WERI-Rb-1 (cell line): ENCODE data around the gene GUCD1.

Experiments used
- DNase-seq: peaks from one replicate; pipeline ENCODE4 v3.0.0-alpha.2; 2020
- H3K27ac ChIP-seq: fragments of 250-450 bp; sonication (Bioruptor Pico); 2 replicates; pipeline ENCODE4 v1.5.1; 2020; ENCODE audit warnings: mild to moderate bottlenecking, moderate library complexity
- H3K27me3 ChIP-seq: fragments of 250-450 bp; sonication (Bioruptor Pico); 2 replicates; pipeline ENCODE4 v1.5.1; 2021; ENCODE audit warnings: mild to moderate bottlenecking, low read depth, moderate library complexity; ENCODE audit not compliant: insufficient read depth, severe bottlenecking
- H3K36me3 ChIP-seq: fragments of 250-450 bp; sonication (Bioruptor Pico); 2 replicates; pipeline ENCODE4 v1.5.1; 2020; ENCODE audit warnings: mild to moderate bottlenecking, moderate library complexity
- H3K4me3 ChIP-seq: 2 replicates; pipeline ENCODE4 v1.5.1; 2011; ENCODE audit warnings: low read depth, mild to moderate bottlenecking, control low read depth, low read length
- H3K9me3 ChIP-seq: fragments of 250-450 bp; sonication (Bioruptor Pico); 2 replicates; pipeline ENCODE4 v1.5.1; 2021; ENCODE audit warnings: mild to moderate bottlenecking, moderate library complexity; ENCODE audit not compliant: severe bottlenecking
- CTCF ChIP-seq: IDR thresholded peaks from 2 replicates; pipeline ENCODE4 v1.5.1; 2011; ENCODE audit warnings: low read depth, mild to moderate bottlenecking, control low read depth, inconsistent platforms, low read length

The GUCD1 gene

DNA sequence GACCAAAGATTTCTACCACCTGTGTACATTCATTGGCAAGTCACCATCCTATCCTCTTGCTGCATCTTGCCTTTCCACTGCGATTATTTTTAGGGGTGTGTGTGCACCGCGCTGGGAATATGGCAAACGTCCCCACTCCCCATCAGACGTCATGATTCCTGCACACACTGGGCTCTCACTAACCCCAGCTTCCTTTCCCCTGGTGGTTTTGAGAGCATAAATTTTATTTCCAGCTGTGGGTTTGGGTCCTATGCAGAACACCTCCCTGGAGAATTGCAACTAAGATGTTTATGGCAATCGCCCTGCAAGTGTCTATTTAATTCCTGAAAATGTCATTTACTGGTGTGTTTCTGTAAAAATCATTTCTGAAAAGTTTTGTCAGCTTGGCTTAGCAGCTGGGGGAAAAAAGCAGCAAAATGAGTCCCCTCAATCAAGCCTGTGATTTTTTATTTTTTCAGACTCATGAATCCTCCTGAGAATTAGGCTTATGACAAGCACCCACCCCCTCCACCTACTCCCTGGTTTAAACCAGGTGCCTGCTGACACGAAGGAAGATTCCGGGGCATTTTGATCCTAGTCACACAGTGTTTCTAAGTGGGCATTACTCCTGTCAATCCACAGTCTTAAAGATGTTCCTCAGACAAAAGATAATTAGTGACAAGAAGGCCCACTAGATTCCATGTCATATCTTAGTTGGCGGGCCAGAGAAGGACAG lies 36.0 kb downstream of the GUCD1 start:
- no peak for DNase-seq
- TF ChIP-seq CTCF = no peak
- Histone ChIP-seq H3K27me3 (no peaks in the 10 kb centered on the region), H3K9me3 (no peaks in the 10 kb centered on the region), H3K4me3 (no peak overlapping the region), H3K36me3 (no peaks in the 10 kb centered on the region), H3K27ac (no peak overlapping the region)

DNA sequence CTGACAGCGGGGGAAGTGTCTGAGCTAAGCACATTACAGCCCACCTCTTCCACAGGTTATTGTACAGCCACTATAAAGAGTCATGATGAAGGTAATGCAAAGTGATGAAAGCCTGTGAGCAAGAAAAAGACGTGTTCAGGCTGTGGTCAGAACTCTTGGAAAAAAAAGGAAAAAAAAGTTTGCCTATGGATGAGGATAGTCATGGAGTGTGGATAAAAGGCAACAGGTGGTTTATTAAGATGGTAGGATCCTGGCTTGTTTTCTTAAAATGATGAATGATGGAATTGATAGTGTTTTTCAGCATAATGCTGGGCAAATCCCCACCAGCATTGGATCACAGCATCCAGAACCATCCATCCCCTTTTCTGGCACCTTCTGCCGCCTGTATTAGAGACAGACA lies 36.7 kb downstream of the GUCD1 start:
- Histone ChIP-seq H3K27me3 (no peaks in the 10 kb centered on the region), H3K4me3 (no peak overlapping the region), H3K36me3 (no peaks in the 10 kb centered on the region), H3K9me3 (no peaks in the 10 kb centered on the region), H3K27ac (no peak overlapping the region)
- no peak for TF ChIP-seq CTCF
- DNase-seq = no peak

DNA sequence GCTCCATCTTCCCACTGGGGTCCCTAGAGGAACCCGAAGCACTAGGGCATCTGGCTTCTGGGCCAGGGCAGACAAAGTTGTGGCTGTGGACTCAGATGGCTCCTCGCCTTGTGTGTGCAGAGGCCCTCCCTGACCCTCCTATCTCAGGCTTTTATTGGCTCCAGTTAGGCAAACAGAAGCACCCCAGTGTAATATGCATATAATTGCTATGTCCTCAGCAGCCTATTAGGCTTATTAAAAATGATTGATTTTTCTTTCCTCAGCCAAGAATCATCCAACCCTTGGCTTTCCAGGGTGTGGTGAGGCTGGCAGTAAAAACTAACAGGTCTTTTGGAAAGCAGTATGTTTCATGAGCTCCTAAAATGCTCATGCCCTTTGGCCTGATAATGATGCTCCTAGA lies 37.5 kb downstream of the GUCD1 start:
- H3K4me3 ChIP-seq = no peak overlapping the region
- no peak for DNase-seq
- H3K27me3 ChIP-seq = no peaks in the 10 kb centered on the region
- TF ChIP-seq CTCF = no peak
- no peaks in the 10 kb centered on the region for H3K9me3 ChIP-seq
- H3K27ac ChIP-seq = no peak overlapping the region
- no peaks in the 10 kb centered on the region for H3K36me3 ChIP-seq

DNA sequence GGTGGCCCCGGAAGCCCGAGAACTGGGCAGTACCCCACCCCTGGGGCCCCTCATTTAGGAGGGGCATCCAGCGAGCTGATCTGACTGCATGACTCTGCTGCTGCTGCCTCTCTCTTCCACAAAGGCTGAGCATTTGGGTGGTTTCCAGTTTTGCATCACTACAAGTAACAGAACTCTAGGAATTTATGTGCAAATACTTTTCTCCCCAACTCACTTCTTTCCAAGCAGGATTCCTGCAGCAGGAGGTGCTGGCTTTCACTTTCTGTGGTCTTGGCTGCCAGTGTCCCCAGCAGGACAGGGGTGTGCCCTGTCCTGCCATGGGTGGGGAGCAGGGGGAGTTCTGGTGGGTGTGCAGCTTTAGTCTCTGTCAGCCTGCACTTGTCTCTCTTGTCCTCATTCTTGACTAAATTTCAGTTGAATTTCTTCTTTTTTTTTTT lies 38.6 kb downstream of the GUCD1 start:
- Histone ChIP-seq H3K27me3 (no peaks in the 10 kb centered on the region), H3K27ac (no peak overlapping the region), H3K36me3 (no peaks in the 10 kb centered on the region), H3K4me3 (no peak overlapping the region), H3K9me3 (no peaks in the 10 kb centered on the region)
- DNase-seq = no peak
- TF ChIP-seq CTCF = no peak

- H3K9me3 ChIP-seq = no peaks in the 10 kb centered on the region
- H3K36me3 ChIP-seq = no peaks in the 10 kb centered on the region
- no peak overlapping the region for H3K4me3 ChIP-seq
- no peak for DNase-seq
- no peaks in the 10 kb centered on the region for H3K27me3 ChIP-seq
- no peak for TF ChIP-seq CTCF
- no peak overlapping the region; the same call in 1 of the 2 replicates for H3K27ac ChIP-seq
Measured at GRCh38 chr22:24515027-24515338, 40.0 kb downstream of the GUCD1 start.
